GM23248 (cell line): ENCODE results near the gene GADD45B.

Experiments used
- EZH2 ChIP-seq: fragments of 200-600 bp; sonication (generic); IDR thresholded peaks from 2 replicates; pipeline ENCODE4 v1.6.1; 2018; ENCODE audit warnings: antibody characterized with exemption, mild to moderate bottlenecking; ENCODE audit not compliant: insufficient read depth, poor library complexity, severe bottlenecking
- EZH2phosphoT487 ChIP-seq: fragments of 200-600 bp; sonication (generic); IDR thresholded peaks from 2 replicates; pipeline ENCODE4 v1.6.1; 2018; ENCODE audit warnings: antibody characterized with exemption, moderate library complexity, mild to moderate bottlenecking, low read depth; ENCODE audit not compliant: insufficient read depth

GRCh38 chr19:2491130-2491801, 15.3 kb downstream of the GADD45B start:
- TF ChIP-seq EZH2phosphoT487 (no peak), EZH2 (no peak)
